Cardiac muscle cell (in vitro differentiated cells and primary cell): ENCODE measurements around the gene CHST11. TPM values are rescaled to one million over a fixed set of nuclear protein-coding genes. Genes with fewer than 3 reads are reported as not detected.

Experiments used
- DNase-seq, 2 donors: peaks; one replicate each; pipeline versions ENCODE4 v3.0.0 to v3.0.0-alpha.2; 2010 to 2017; ENCODE audit warnings: low read depth in 1 of 2, low spot score in 1 of 2
- H3K27ac ChIP-seq: fragments of 200-600 bp; sonication (generic); 2 replicates; pipeline ENCODE4 v1.5.1; 2016
- H3K27me3 ChIP-seq: fragments of 200-600 bp; sonication (generic); 2 replicates; pipeline ENCODE4 v1.6.0; 2016; ENCODE audit warnings: control low read depth
- H3K36me3 ChIP-seq: fragments of 200-600 bp; sonication (generic); 2 replicates; pipeline ENCODE4 v1.5.1; 2016; ENCODE audit warnings: control low read depth
- H3K4me1 ChIP-seq: fragments of 200-600 bp; sonication (generic); 2 replicates; pipeline ENCODE4 v1.8.1; 2017; ENCODE audit warnings: low read depth, mild to moderate bottlenecking, mixed run types
- H3K4me3 ChIP-seq: fragments of 200-600 bp; sonication (generic); 2 replicates; pipeline ENCODE4 v1.5.1; 2016; ENCODE audit warnings: mild to moderate bottlenecking
- H3K9me3 ChIP-seq: fragments of 200-600 bp; sonication (generic); 2 replicates; pipeline ENCODE4 v1.5.1; 2017; ENCODE audit warnings: low read depth, mild to moderate bottlenecking, control low read depth
- CTCF ChIP-seq: IDR thresholded peaks from 2 replicates; pipeline ENCODE4 v1.5.1; 2012; ENCODE audit warnings: low read depth, mild to moderate bottlenecking, low read length
- polyA plus RNA-seq: library from polyadenylated mRNA; unstranded; fragments of >200 nt; fragmentation: Nextera tagmentation; extraction: Ambion mirVana; gene quantifications from 2 replicates; pipeline ENCODE4 v1.2.1, GENCODE V29; 2016
- total RNA-seq: library from RNA; depleted of rRNA; stranded (reverse); fragments of >200 nt; gene quantifications from 2 replicates; pipeline ENCODE4 v1.2.3, GENCODE V29; 2016

Gene CHST11
- total and polyA plus RNA-seq, 2 experiments from 2014 or later: 24.2 to 39.8 TPM

DNA sequence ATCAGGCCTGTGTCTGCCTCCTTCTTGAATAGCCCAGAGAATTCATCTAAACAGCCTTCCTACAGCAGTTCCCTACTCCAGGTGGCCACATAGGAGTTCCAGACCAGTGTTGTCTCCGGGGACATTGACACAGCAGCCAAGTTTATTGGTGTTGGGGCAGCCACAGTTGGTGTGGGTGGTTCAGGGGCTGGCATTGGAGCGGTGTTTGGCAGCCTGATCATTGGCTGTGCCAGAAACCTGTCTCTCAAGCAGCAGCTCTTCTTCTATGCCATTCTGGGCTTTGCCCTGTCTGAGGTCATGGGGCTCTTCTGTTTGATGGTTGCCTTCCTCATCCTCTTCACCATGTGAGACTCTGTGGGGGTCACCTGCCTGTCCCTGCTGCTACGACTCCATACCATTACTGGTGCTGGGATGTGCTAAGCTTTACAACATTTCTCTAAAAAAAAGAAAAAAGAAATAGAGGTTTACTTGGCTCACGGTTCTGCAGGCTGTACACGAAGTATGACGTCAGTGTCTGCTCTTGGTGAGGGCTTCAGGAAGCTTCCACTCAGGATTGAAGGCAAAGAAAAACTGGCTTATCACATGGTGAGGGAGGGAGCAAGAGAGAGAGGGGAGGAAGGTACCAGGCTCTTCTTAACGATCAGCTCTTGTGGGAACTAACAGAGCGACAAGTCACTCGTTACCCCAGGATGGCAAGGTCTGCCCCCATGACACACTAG lies 57.5 kb downstream of the CHST11 start:
- H3K27ac ChIP-seq: no peak overlapping the region
- no peaks in the 10 kb centered on the region for H3K36me3 ChIP-seq
- no peak for DNase-seq
- H3K9me3 ChIP-seq: no peaks in the 10 kb centered on the region
- H3K27me3 ChIP-seq: no peaks in the 10 kb centered on the region
- TF ChIP-seq CTCF: no peak
- peaks cover 22% of the 10 kb centered on the region for H3K4me1 ChIP-seq
- H3K4me3 ChIP-seq: no peak overlapping the region

DNA sequence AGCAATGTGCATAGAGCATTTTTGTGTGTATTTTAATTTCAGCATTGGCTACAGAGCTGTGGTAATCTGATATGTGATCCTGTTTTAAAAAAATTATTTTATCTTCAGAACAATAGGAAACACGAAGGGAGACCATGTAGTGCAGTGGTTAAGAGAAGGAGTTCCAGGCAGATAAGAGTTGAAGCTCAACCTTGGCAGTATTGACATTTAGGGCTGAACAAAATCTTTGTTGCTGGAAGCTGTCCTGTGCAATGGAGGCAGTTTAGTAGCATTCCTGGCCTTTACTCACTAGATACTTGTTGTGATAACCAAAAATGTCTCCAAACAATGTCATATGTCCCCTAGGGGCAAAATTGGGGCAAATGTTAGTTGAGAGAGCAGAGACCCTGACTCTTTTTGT lies 59.2 kb downstream of the CHST11 start:
- Histone ChIP-seq H3K27me3 (no peaks in the 10 kb centered on the region), H3K36me3 (no peaks in the 10 kb centered on the region), H3K9me3 (no peaks in the 10 kb centered on the region), H3K27ac (no peak overlapping the region), H3K4me3 (no peak overlapping the region), H3K4me1 (peaks cover 19% of the 10 kb centered on the region)
- no peak for TF ChIP-seq CTCF
- no peak for DNase-seq

GRCh38 chr12:104516821-104517220 lies 60.1 kb downstream of the CHST11 start:
- DNase-seq: no peak
- Histone ChIP-seq H3K4me1 (peaks cover 18% of the 10 kb centered on the region), H3K27ac (no peak overlapping the region), H3K4me3 (no peak overlapping the region), H3K27me3 (no peaks in the 10 kb centered on the region), H3K9me3 (no peaks in the 10 kb centered on the region), H3K36me3 (no peaks in the 10 kb centered on the region)
- TF ChIP-seq CTCF: no peak

GRCh38 chr12:104517880-104518279 lies 61.1 kb downstream of the CHST11 start:
- no peak for TF ChIP-seq CTCF
- H3K4me3 ChIP-seq: no peak overlapping the region
- H3K27me3 ChIP-seq: no peaks in the 10 kb centered on the region
- no peak overlapping the region for H3K27ac ChIP-seq
- peaks cover 18% of the 10 kb centered on the region for H3K4me1 ChIP-seq
- H3K36me3 ChIP-seq: no peaks in the 10 kb centered on the region
- DNase-seq: no peak
- H3K9me3 ChIP-seq: no peaks in the 10 kb centered on the region

DNA sequence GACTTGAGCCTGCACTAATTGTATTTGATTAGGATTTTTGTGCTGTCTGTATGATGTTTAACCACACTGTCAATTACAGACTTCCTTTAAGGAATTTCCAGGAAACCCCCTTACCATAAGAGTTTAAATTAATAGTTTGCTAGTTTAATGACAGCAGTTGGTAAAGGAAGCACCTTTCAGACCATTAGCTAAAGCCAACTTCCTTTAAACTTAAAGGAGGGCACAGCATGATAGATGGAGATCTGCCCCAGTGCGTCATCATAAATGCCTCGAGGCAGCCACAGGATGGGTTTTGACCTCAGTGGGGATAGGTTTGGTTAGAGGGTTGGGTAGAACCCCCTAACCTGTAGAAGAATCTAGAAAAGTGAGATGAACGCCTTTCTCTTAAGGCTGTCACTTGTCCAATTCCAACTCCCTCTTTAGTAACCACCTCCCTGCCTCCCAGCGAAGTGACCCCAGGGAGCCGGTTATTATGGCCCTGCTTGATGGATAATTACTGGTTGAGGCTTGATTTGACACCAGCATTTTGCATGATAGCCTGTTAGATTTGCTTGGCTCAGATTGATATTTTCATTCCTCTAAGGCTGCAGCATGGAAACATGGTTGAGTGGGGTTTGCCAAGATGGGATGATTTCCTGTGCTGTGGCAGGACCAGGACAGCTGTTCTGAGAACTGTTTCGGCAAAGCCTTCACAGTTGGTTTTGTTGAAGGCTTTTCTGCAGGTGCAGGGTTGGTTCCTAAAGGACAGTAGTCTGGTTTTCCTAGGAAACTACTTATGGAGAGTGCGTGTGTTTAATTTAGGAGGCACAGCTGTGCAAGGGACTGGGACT lies 62.7 kb downstream of the CHST11 start:
- TF ChIP-seq CTCF: no peak
- Histone ChIP-seq H3K27ac (no peak overlapping the region), H3K27me3 (no peaks in the 10 kb centered on the region), H3K4me3 (no peak overlapping the region), H3K36me3 (no peaks in the 10 kb centered on the region), H3K9me3 (no peaks in the 10 kb centered on the region), H3K4me1 (peaks cover 28% of the 10 kb centered on the region)
- DNase-seq: no peak
